ENCODE data around the gene IMPG2. TPM values are rescaled to one million over a fixed set of nuclear protein-coding genes. Genes with fewer than 3 reads are reported as not detected.

The IMPG2 gene
- total RNA-seq (2021), result 0.13 TPM in 2 replicates
- percentile 45 among the genes with signal in this experiment for Bru-seq, nascent RNA
- percentile 32 among the genes with signal in this experiment for BruChase-seq, experiment 1, labeled RNA remaining after a 2-hour chase
- BruChase-seq, experiment 2, labeled RNA remaining after a 6-hour chase, result percentile 27 among the genes with signal in this experiment
- long read RNA-seq, result 0 reads

- no peak within 1 kb of the TSS for H3K4me3 ChIP-seq (ENCODE audit: low read depth, low read length, poor library complexity, severe bottlenecking)
- TF ChIP-seq CTCF (conservative IDR thresholded peaks at IDR 0.05; ENCODE audit: low read depth, low read length) (no peak), EZH2 (IDR thresholded peaks at IDR 0.05; ENCODE audit: borderline replicate concordance, low read depth, low read length, poor library complexity, severe bottlenecking) (no peak)
- no peaks in the 10 kb centered on the region for H3K27me3 ChIP-seq (replicated peaks; ENCODE audit: insufficient read depth, low read depth, low read length, poor library complexity)
- no TSS peak for BruUV-seq (replicated peaks)
- no peak for DNase-seq (ENCODE audit: low spot score)
- H3K4me1 ChIP-seq (ENCODE audit: insufficient read depth, low read length, poor library complexity, severe bottlenecking), result no peaks in the 10 kb centered on the region
- no peaks in the 10 kb centered on the region for H3K9me3 ChIP-seq (ENCODE audit: low read depth, low read length, poor library complexity, severe bottlenecking)
- POLR2A ChIA-PET (ENCODE audit: low non-redundant PET), result no interaction called here
- CTCF ChIA-PET, result no interaction called here
- intact Hi-C loops (cut with micrococcal nuclease; ENCODE audit: unreplicated experiment), result no loop called here
- no peaks in the 10 kb centered on the region for H3K36me3 ChIP-seq (ENCODE audit: insufficient read depth, low read length, poor library complexity, severe bottlenecking)
- H3K27ac ChIP-seq (ENCODE audit: low read depth, low read length, poor library complexity, severe bottlenecking), result no peak within 1 kb of the TSS
Observed at GRCh38 chr3:101320475-101320874, at the start of gene IMPG2. Gene IMPG2 (minus strand): TSS chr3:101320575. CDS start chr3:101320372, 203 bp downstream.

GRCh38 chr3:101362406-101362805 is 42.0 kb upstream of the IMPG2 start:
- ChIA-PET POLR2A (ENCODE audit: low non-redundant PET) (no interaction called here), CTCF (no interaction called here)
- H3K4me1 ChIP-seq (ENCODE audit: insufficient read depth, low read length, poor library complexity, severe bottlenecking), result no peaks in the 10 kb centered on the region
- no peaks in the 10 kb centered on the region for H3K9me3 ChIP-seq (ENCODE audit: low read depth, low read length, poor library complexity, severe bottlenecking)
- TF ChIP-seq EZH2 (IDR thresholded peaks at IDR 0.05; ENCODE audit: borderline replicate concordance, low read depth, low read length, poor library complexity, severe bottlenecking), result no peak
- no peak for TF ChIP-seq CTCF (conservative IDR thresholded peaks at IDR 0.05; ENCODE audit: low read depth, low read length)
- H3K4me3 ChIP-seq (ENCODE audit: low read depth, low read length, poor library complexity, severe bottlenecking), result no peak overlapping the region
- no peak for DNase-seq (ENCODE audit: low spot score)
- no TSS peak for BruUV-seq (replicated peaks)
- intact Hi-C loops (cut with micrococcal nuclease; ENCODE audit: unreplicated experiment), result no loop called here
- no peaks in the 10 kb centered on the region for H3K36me3 ChIP-seq (ENCODE audit: insufficient read depth, low read length, poor library complexity, severe bottlenecking)
- no peak overlapping the region for H3K27ac ChIP-seq (ENCODE audit: low read depth, low read length, poor library complexity, severe bottlenecking)
- H3K27me3 ChIP-seq (replicated peaks; ENCODE audit: insufficient read depth, low read depth, low read length, poor library complexity), result no peaks in the 10 kb centered on the region

DNA sequence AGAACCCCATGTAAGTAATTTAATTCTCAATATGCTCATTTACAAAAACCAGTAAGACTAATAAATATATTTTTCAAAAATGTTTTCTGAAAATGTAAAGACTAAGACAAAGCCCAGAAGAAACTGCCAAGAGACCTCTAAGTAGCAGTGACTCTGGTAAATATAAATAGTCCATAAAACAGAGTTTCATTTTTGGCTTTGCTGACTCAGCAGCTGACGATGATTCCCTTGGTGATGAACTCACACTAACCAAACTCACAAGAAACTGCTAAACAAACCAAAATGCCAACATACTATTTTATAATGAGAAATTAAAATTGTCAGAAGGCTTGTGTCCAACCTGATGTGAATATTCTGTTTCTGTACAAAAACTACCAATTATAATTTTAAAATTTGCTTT is 31.5 kb upstream of the IMPG2 start:
- ChIA-PET CTCF (no interaction called here), POLR2A (ENCODE audit: low non-redundant PET) (no interaction called here)
- intact Hi-C loops (cut with micrococcal nuclease; ENCODE audit: unreplicated experiment), result no loop called here
- DNase-seq (ENCODE audit: low spot score), result no peak
- Histone ChIP-seq H3K27ac (ENCODE audit: low read depth, low read length, poor library complexity, severe bottlenecking) (no peak overlapping the region), H3K4me3 (ENCODE audit: low read depth, low read length, poor library complexity, severe bottlenecking) (no peak overlapping the region), H3K4me1 (ENCODE audit: insufficient read depth, low read length, poor library complexity, severe bottlenecking) (no peaks in the 10 kb centered on the region), H3K36me3 (ENCODE audit: insufficient read depth, low read length, poor library complexity, severe bottlenecking) (no peaks in the 10 kb centered on the region), H3K27me3 (replicated peaks; ENCODE audit: insufficient read depth, low read depth, low read length, poor library complexity) (no peaks in the 10 kb centered on the region), H3K9me3 (ENCODE audit: low read depth, low read length, poor library complexity, severe bottlenecking) (no peaks in the 10 kb centered on the region)
- TF ChIP-seq EZH2 (IDR thresholded peaks at IDR 0.05; ENCODE audit: borderline replicate concordance, low read depth, low read length, poor library complexity, severe bottlenecking) (no peak), CTCF (conservative IDR thresholded peaks at IDR 0.05; ENCODE audit: low read depth, low read length) (no peak)
- BruUV-seq (replicated peaks), result no TSS peak

Measured in A673 (cell line).